OCI-M1 (cell line): ENCODE measurements around the gene IPO11.
"Not testable (repeated sequence)": the region's sequence is repeated elsewhere in the genome, so short reads cannot be mapped to it uniquely, and the experiment has no call there.

ENCODE experiments used
- DNase-seq: peaks from one replicate; lab custom pipeline; 2025; lab: John Stamatoyannopoulos, UW

IPO11 gene

GRCh38 chr5:62645223-62645622 is 232.7 kb downstream of the IPO11 start:
- no peak for DNase-seq

DNA sequence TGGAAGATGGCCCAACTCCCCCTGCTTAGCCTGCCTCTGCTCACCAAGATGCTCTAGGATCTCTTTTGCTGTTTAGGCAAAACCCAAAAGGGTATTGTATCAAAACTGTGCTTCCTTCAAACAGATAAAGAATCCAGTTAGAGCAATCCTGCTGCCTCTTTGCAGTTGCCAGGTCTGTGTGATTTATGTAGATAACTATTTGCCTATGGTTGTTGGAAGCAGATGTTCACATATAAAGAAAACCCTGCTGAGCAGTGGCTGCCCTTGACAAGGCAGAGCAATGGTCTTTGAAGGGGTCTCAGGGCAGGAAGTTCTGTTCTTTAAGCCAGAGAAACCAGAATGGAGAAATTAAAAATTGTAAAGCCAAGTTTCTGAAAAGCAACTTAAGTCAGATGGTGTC is 234.7 kb downstream of the IPO11 start:
- no peak for DNase-seq

GRCh38 chr5:62649025-62649424 is 236.5 kb downstream of the IPO11 start:
- DNase-seq: no peak

DNA sequence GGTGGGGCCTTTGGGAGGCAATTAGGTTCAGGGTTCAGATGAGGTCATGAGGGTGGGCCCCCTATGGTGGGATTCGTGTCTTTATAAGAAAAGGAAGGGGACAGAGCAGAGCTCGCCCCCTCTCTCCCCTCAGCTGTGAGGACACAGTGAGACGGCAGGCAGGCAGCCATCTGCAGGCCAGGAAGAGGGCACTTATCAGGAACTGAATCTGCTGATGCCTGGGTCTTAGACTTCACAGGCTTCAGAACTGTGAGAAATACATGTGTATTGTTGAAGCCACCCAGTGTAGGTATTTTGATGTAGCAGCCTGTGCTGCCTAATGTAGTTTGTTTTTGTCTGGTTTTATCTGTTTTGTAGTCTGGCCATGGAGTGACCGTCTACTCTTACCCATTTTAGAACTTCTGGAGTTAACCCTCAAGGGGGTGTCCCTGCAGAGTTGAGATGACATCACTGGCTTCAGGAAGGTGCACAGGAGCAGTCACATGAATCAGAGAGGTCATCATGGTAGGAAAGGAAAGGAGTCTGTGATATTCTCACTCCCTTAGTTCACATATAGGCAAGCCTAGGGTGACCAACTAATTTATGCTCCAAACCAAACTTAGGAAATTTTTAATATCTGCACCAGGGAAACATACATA is 237.0 kb downstream of the IPO11 start:
- peak; percentile 12 for DNase-seq

GRCh38 chr5:62650197-62650596 is 237.6 kb downstream of the IPO11 start:
- DNase-seq: no peak

DNA sequence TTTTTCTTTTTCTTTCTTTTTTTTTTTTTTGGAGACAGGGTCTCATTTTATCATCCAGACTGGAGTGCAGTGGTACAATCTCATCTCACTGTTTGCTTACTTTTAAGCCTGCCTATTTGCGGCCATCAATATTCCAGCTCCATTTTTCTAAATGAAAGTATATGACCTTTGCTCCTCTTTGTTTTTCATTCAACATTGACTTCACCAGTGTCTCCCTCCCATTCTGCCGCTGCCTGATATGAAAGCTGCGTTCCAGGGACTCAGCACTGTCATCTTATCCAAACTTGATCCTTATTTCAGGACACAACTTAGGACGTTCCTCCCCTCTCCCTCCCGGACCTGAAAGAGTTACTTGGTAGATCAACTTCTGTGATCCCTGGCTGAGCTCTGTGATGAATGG is 239.7 kb downstream of the IPO11 start:
- no peak for DNase-seq

GRCh38 chr5:62653001-62653863 is 240.7 kb downstream of the IPO11 start:
- DNase-seq: no peak

- DNase-seq: no peak
These were observed 241.5 kb downstream of the IPO11 start for GRCh38 chr5:62653864-62654575.

DNA sequence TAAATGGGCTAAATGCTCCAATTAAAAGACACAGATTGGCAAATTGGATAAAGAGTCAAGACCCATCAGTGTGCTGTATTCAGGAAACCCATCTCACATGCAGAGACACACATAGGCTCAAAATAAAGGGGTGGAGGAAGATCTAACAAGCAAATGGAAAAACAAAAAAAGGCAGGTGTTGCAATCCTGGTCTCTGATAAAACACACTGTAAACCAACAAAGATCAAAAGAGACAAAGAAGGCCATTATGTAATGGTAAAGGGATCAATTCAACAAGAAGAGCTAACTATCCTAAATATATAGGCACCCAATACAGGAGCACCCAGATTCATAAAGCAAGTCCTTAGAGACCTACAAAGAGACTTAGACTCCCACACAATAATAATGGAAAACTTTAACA is 245.2 kb downstream of the IPO11 start:
- not testable (repeated sequence) for DNase-seq

DNA sequence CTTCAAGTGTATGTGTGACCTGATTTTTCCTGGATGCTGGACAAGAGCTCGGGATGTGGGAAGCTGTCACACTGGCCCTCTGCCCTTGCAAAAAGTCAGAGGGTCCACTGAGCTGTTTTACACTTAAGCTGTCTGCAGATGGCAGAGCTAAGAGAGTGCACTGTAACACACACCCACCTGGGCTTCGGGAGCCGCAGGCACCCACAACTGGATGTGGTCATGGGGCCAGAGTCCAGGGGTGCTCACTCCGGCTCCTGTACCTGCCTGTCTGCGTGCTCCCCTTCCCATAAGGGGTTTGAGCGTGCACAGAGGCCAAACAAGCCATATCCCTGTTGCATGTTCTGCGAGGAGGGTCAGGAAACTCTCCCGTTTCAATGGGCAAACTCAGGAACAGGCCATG is 248.6 kb downstream of the IPO11 start:
- DNase-seq: no peak

DNA sequence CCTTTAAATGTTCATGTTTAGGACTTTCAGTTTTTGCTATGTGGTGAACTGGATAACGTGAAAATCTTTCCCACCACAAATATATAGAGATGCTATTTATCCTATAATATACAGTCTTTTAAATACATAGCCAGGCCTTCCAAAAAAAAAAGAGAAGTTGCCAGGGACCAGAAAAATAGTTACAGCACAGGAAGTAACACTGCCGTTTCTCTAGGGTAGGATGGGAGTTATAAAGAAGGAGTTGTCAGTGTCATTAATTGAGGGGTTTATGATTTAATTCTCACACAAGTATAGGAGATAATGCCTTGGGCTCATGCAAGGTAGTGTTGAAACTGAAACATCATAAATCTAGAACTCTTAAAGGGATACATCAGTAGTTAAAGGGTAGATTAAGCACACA is 250.0 kb downstream of the IPO11 start:
- DNase-seq: no peak

DNA sequence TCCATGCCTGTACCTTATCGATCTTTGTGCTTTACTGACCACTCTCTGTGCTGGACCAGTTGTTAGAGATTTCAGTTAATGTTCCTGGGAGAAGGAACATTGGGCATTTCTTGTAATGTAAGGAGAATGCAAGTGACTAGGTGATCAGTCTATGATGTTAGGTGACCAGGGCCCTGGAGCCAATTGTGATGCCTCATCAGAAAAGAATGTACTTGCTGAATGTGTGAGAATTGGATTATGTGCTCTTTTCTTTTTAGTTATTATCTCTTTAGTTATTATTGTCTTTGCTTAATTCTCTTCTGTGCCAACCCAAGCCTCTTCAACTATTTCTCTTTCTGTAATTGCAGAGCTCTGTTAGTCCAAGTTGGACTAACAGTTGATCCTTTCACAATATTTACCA is 258.9 kb downstream of the IPO11 start:
- DNase-seq: no peak

- DNase-seq: not testable (repeated sequence)
These were observed 264.0 kb downstream of the IPO11 start for GRCh38 chr5:62676596-62676995.
